PC-3 (cell line): ENCODE data around the gene TRIM24. TPM values are rescaled to one million over a fixed set of nuclear protein-coding genes. Genes with fewer than 3 reads are reported as not detected.

Experiments
- ATAC-seq: fragments of 200-7000 bp; cut with Tn5 transposase; 2 replicates; pipeline ENCODE4 v1.9.1; 2020; ENCODE audit warnings: mild to moderate bottlenecking, moderate library complexity
- BruUV-seq: library from RNA; stranded (reverse); fragments of 400-500 nt; replicated peaks from 2 replicates; lab custom pipeline; 2021; lab: Mats Ljungman, UMichigan
- CTCF ChIA-PET: fragments of 300-600 bp; sonication (Branson Sonifier 250); formaldehyde crosslinking; loops from one replicate; lab custom pipeline; 2022; ENCODE audit warnings: antibody characterized with exemption; lab: Charles Lee
- POLR2A ChIA-PET: fragments of 300-600 bp; sonication (Branson Sonifier 250); formaldehyde crosslinking; loops from one replicate; lab custom pipeline; 2022; ENCODE audit warnings: antibody characterized with exemption; ENCODE audit not compliant: unreplicated experiment; lab: Charles Lee
- DNase-seq: peaks from one replicate; pipeline ENCODE4 v3.0.0-alpha.2; 2015
- H2AFZ ChIP-seq: fragments of 300-600 bp; sonication (generic); 2 replicates; pipeline ENCODE4 v1.6.0; 2016; ENCODE audit warnings: antibody characterized with exemption, low read length
- H3F3A ChIP-seq: fragments of 300-600 bp; sonication (generic); one replicate; pipeline ENCODE4 v1.6.0; 2017; ENCODE audit warnings: antibody characterized with exemption, low read length, control low read depth, mild to moderate bottlenecking; ENCODE audit not compliant: unreplicated experiment
- H3K27ac ChIP-seq: fragments of 300-600 bp; sonication (generic); 2 replicates; pipeline ENCODE4 v1.5.1; 2016; ENCODE audit warnings: mild to moderate bottlenecking, low read length
- H3K27me3 ChIP-seq: fragments of 300-600 bp; sonication (generic); 2 replicates; pipeline ENCODE4 v1.6.1; 2016; ENCODE audit warnings: low read length, mixed read lengths
- H3K36me3 ChIP-seq: fragments of 300-600 bp; sonication (generic); 2 replicates; pipeline ENCODE4 v1.6.1; 2016; ENCODE audit warnings: low read depth, mixed run types, low read length, mixed read lengths
- H3K4me1 ChIP-seq: fragments of 300-600 bp; sonication (generic); 2 replicates; pipeline ENCODE4 v1.5.1; 2016; ENCODE audit warnings: low read length; ENCODE audit not compliant: insufficient read depth
- H3K4me2 ChIP-seq: fragments of 300-600 bp; sonication (generic); 2 replicates; pipeline ENCODE4 v1.6.0; 2016; ENCODE audit warnings: low read length
- H3K4me3 ChIP-seq: fragments of 300-600 bp; sonication (generic); 2 replicates; pipeline ENCODE4 v1.5.1; 2016; ENCODE audit warnings: mild to moderate bottlenecking, low read length, mixed read lengths
- H3K79me2 ChIP-seq: fragments of 300-600 bp; sonication (generic); 2 replicates; pipeline ENCODE4 v1.6.1; 2017; ENCODE audit warnings: low read length, mixed read lengths
- H3K9ac ChIP-seq: fragments of 300-600 bp; sonication (generic); 2 replicates; pipeline ENCODE4 v1.6.0; 2016; ENCODE audit warnings: mild to moderate bottlenecking, low read length
- H3K9me2 ChIP-seq: fragments of 300-600 bp; sonication (generic); replicated peaks from 2 replicates; pipeline ENCODE4 v1.6.1; 2016; ENCODE audit warnings: mixed run types, low read length, mixed read lengths
- H3K9me3 ChIP-seq: fragments of 300-600 bp; sonication (generic); 2 replicates; pipeline ENCODE4 v1.6.1; 2016; ENCODE audit warnings: low read length, mixed read lengths
- H4K20me1 ChIP-seq: fragments of 300-600 bp; sonication (generic); 2 replicates; pipeline ENCODE4 v1.6.1; 2016; ENCODE audit warnings: low read length, mixed read lengths
- CTCF ChIP-seq: fragments of 300-600 bp; sonication (generic); conservative IDR thresholded peaks from 2 replicates; pipeline ENCODE4 v1.5.1; 2017; ENCODE audit warnings: antibody characterized with exemption, low read depth, mild to moderate bottlenecking, low read length
- EZH2 ChIP-seq: fragments of 300-600 bp; sonication (generic); IDR thresholded peaks from one replicate; pipeline ENCODE4 v1.6.1; 2017; ENCODE audit warnings: antibody characterized with exemption, mild to moderate bottlenecking, low read length; ENCODE audit not compliant: unreplicated experiment
- EZH2phosphoT487 ChIP-seq: fragments of 300-600 bp; sonication (generic); IDR thresholded peaks from 2 replicates; pipeline ENCODE4 v1.6.1; 2018; ENCODE audit warnings: mild to moderate bottlenecking, antibody characterized with exemption, low read length, borderline replicate concordance
- intact Hi-C: fragments of 100-400 bp; cut with micrococcal nuclease; formaldehyde crosslinking; loops from 2 replicates; pipeline ENCODE4 v1.9.0; 2023
- total RNA-seq: library from RNA; depleted of rRNA; stranded (reverse); fragments of >200 nt; gene quantifications from 2 replicates; pipeline ENCODE4 v1.2.3, GENCODE V29; 2014

The TRIM24 gene
- total RNA-seq, 1 experiment from 2014 or later, result 12.9 TPM

GRCh38 chr7:138618506-138618905 is 158.4 kb downstream of the TRIM24 start:
- H3F3A ChIP-seq, result no peaks in the 10 kb centered on the region
- no peaks in the 10 kb centered on the region for H3K27me3 ChIP-seq
- no peak overlapping the region for H3K4me2 ChIP-seq
- H3K79me2 ChIP-seq, result no peaks in the 10 kb centered on the region
- intact Hi-C loops, result no loop called here
- no peaks in the 10 kb centered on the region for H3K4me1 ChIP-seq
- no peaks in the 10 kb centered on the region for H3K36me3 ChIP-seq
- POLR2A ChIA-PET, result no interaction called here
- H4K20me1 ChIP-seq, result no peaks in the 10 kb centered on the region
- TF ChIP-seq EZH2 (no peak), EZH2phosphoT487 (no peak), CTCF (no peak)
- CTCF ChIA-PET, result no interaction called here
- no peak overlapping the region for H3K27ac ChIP-seq
- no TSS peak for BruUV-seq
- ATAC-seq (no peak), DNase-seq (no peak)
- H3K9me2 ChIP-seq, result no peaks in the 10 kb centered on the region
- no peak overlapping the region for H3K9ac ChIP-seq
- no peak overlapping the region for H2AFZ ChIP-seq
- no peaks in the 10 kb centered on the region for H3K9me3 ChIP-seq
- H3K4me3 ChIP-seq, result no peak overlapping the region

GRCh38 chr7:138618933-138619332 is 158.9 kb downstream of the TRIM24 start:
- Histone ChIP-seq H3K27ac (no peak overlapping the region), H3F3A (no peaks in the 10 kb centered on the region), H3K4me2 (no peak overlapping the region), H3K36me3 (no peaks in the 10 kb centered on the region), H3K79me2 (no peaks in the 10 kb centered on the region), H3K27me3 (no peaks in the 10 kb centered on the region), H3K9me3 (no peaks in the 10 kb centered on the region), H4K20me1 (no peaks in the 10 kb centered on the region), H3K4me3 (no peak overlapping the region), H3K9ac (no peak overlapping the region), H2AFZ (no peak overlapping the region), H3K9me2 (no peaks in the 10 kb centered on the region), H3K4me1 (no peaks in the 10 kb centered on the region)
- intact Hi-C loops, result no loop called here
- ATAC-seq, result no peak
- ChIA-PET POLR2A (no interaction called here), CTCF (no interaction called here)
- DNase-seq, result no peak
- TF ChIP-seq EZH2 (no peak), CTCF (no peak), EZH2phosphoT487 (no peak)
- BruUV-seq, result no TSS peak

GRCh38 chr7:138622841-138623240 is 162.8 kb downstream of the TRIM24 start:
- Histone ChIP-seq H3K27ac (no peak overlapping the region), H3K4me3 (no peak overlapping the region), H4K20me1 (no peaks in the 10 kb centered on the region), H3K4me1 (no peaks in the 10 kb centered on the region), H3K36me3 (no peaks in the 10 kb centered on the region), H3F3A (no peaks in the 10 kb centered on the region), H3K9me3 (no peaks in the 10 kb centered on the region), H3K9me2 (no peaks in the 10 kb centered on the region), H3K9ac (no peak overlapping the region), H3K4me2 (no peak overlapping the region), H2AFZ (no peak overlapping the region), H3K27me3 (no peaks in the 10 kb centered on the region), H3K79me2 (no peaks in the 10 kb centered on the region)
- DNase-seq, result no peak
- intact Hi-C loops, result no loop called here
- no peak for TF ChIP-seq CTCF
- no peak for TF ChIP-seq EZH2
- TF ChIP-seq EZH2phosphoT487, result no peak
- CTCF ChIA-PET, result no interaction called here
- POLR2A ChIA-PET, result no interaction called here
- no peak for ATAC-seq
- BruUV-seq, result no TSS peak
